Endothelial cell of umbilical vein (primary cell): Measurements from ENCODE around the gene SPEF1. TPM values are rescaled to one million over a fixed set of nuclear protein-coding genes. Genes with fewer than 3 reads are reported as not detected.

Source experiments
- BruUV-seq: library from RNA; stranded (reverse); fragments of 400-500 nt; replicated peaks from 2 replicates; lab custom pipeline; 2021; lab: Mats Ljungman, UMichigan
- CTCF ChIA-PET: fragments of 300-600, 350-600 bp; sonication (Branson Sonifier 250); formaldehyde crosslinking; loops from one replicate; lab custom pipeline; 2021; ENCODE audit warnings: antibody characterized with exemption, inconsistent platforms; lab: Charles Lee
- POLR2A ChIA-PET: fragments of 300-600, 350-600 bp; sonication (Branson Sonifier 250); formaldehyde crosslinking; loops from one replicate; lab custom pipeline; 2021; ENCODE audit warnings: antibody characterized with exemption, inconsistent platforms; lab: Charles Lee
- DNase-seq: peaks from one replicate; pipeline ENCODE4 v3.0.0-alpha.2; 2011; ENCODE audit warnings: low read depth, low spot score
- FAIRE-seq: peaks from 2 replicates; lab custom pipeline; 2011; peaks lifted over from hg19 to GRCh38; lab: Jason Lieb, UNC
- H2AFZ ChIP-seq: 2 replicates; pipeline ENCODE4 v1.6.0; 2012; ENCODE audit warnings: low read depth, low read length, control low read depth, inconsistent platforms
- H3K27ac ChIP-seq: 2 replicates; pipeline ENCODE4 v1.5.1; 2011; ENCODE audit warnings: low read depth, mild to moderate bottlenecking, control low read depth, low read length, moderate library complexity; ENCODE audit not compliant: insufficient read depth
- H3K27me3 ChIP-seq, 2 experiments: 2 replicates each; pipeline versions ENCODE4 v1.6.0 to v1.6.1; 2011; ENCODE audit warnings: low read length in 2 of 2, mixed read lengths in 1 of 2; ENCODE audit not compliant: control insufficient read depth in 2 of 2, insufficient read depth in 2 of 2
- H3K36me3 ChIP-seq, 2 experiments: 2 replicates in 1 of 2; 3 replicates in 1 of 2; pipeline ENCODE4 v1.5.1; 2011; ENCODE audit warnings: low read length in 2 of 2, mild to moderate bottlenecking in 1 of 2, moderate library complexity in 1 of 2; ENCODE audit not compliant: control insufficient read depth in 2 of 2, insufficient read depth in 2 of 2; ENCODE audit errors: extremely low read depth in 1 of 2
- H3K4me1 ChIP-seq: 3 replicates; pipeline ENCODE4 v1.5.1; 2011; ENCODE audit warnings: mild to moderate bottlenecking, low read length; ENCODE audit not compliant: control insufficient read depth, insufficient read depth; ENCODE audit errors: extremely low read depth
- H3K4me2 ChIP-seq: 2 replicates; pipeline ENCODE4 v1.6.1; 2011; ENCODE audit warnings: low read length, control low read depth, mixed read lengths; ENCODE audit not compliant: insufficient read depth
- H3K4me3 ChIP-seq, 3 experiments: fragments of 200-600 bp in 1 of 3; sonication (generic), shearing (Covaris generic) in 1 of 3; replicated peaks in 1 of 3; 2 replicates each; pipeline ENCODE4 v1.5.1; 2011 to 2016; ENCODE audit warnings: control low read depth in 3 of 3, low read length in 3 of 3, mild to moderate bottlenecking in 2 of 3, inconsistent platforms in 1 of 3, low read depth in 1 of 3, moderate library complexity in 1 of 3; ENCODE audit not compliant: insufficient read depth in 1 of 3
- H3K79me2 ChIP-seq: 2 replicates; pipeline ENCODE4 v1.6.0; 2012; ENCODE audit warnings: low read length, inconsistent platforms; ENCODE audit not compliant: control insufficient read depth, insufficient read depth
- H3K9ac ChIP-seq: replicated peaks from 2 replicates; pipeline ENCODE3; 2011; ENCODE audit warnings: low read length, control low read depth; ENCODE audit not compliant: insufficient read depth; ENCODE audit errors: extremely low read depth
- H3K9me1 ChIP-seq: replicated peaks from 3 replicates; pipeline ENCODE4 v1.6.0; 2011; ENCODE audit warnings: mild to moderate bottlenecking, low read length; ENCODE audit not compliant: control insufficient read depth, insufficient read depth; ENCODE audit errors: extremely low read depth
- H3K9me3 ChIP-seq: replicated peaks from 2 replicates; pipeline ENCODE4 v1.5.1; 2012; ENCODE audit warnings: low read length, inconsistent platforms; ENCODE audit not compliant: control insufficient read depth, insufficient read depth
- H4K20me1 ChIP-seq: replicated peaks from 2 replicates; pipeline ENCODE3; 2011; ENCODE audit warnings: mild to moderate bottlenecking, low read length; ENCODE audit not compliant: control insufficient read depth, insufficient read depth; ENCODE audit errors: extremely low read depth
- EZH2 ChIP-seq: IDR thresholded peaks from 2 replicates; pipeline ENCODE4 v1.6.1; 2012; ENCODE audit warnings: borderline replicate concordance, low read depth, mild to moderate bottlenecking, moderate library complexity, low read length, inconsistent platforms; ENCODE audit not compliant: severe bottlenecking
- FOS ChIP-seq: IDR thresholded peaks from 2 replicates; pipeline ENCODE4 v1.6.1; 2011; ENCODE audit warnings: mild to moderate bottlenecking, low read length, moderate library complexity, borderline replicate concordance; ENCODE audit not compliant: insufficient read depth
- GATA2 ChIP-seq: IDR thresholded peaks from 2 replicates; pipeline ENCODE4 v1.7.0; 2011; ENCODE audit warnings: low read depth, mild to moderate bottlenecking, moderate library complexity, mixed read lengths, low read length; ENCODE audit not compliant: insufficient read length, insufficient read depth
- JUN ChIP-seq: IDR thresholded peaks from 2 replicates; pipeline ENCODE4 v1.6.1; 2011; ENCODE audit warnings: borderline replicate concordance, low read depth; ENCODE audit not compliant: insufficient read length, insufficient read depth
- MYC ChIP-seq: IDR thresholded peaks from one replicate; pipeline ENCODE4 v1.6.1; 2011; ENCODE audit warnings: mild to moderate bottlenecking, low read depth, low read length
- POLR2A ChIP-seq: IDR thresholded peaks from 2 replicates; pipeline ENCODE4 v1.6.1; 2012; ENCODE audit warnings: low read depth, mild to moderate bottlenecking, control low read depth, low read length
- POLR2AphosphoS5 ChIP-seq: IDR thresholded peaks from 2 replicates; pipeline ENCODE4 v1.6.1; 2012; ENCODE audit warnings: low read depth, mild to moderate bottlenecking, control low read depth, low read length, moderate library complexity; ENCODE audit not compliant: insufficient read depth
- dilution Hi-C: fragments of 300-500 bp; cut with MboI; formaldehyde crosslinking; loops from one replicate; pipeline ENCODE4 v1.15.0; 2019; ENCODE audit warnings: low sequenced_read_pairs; ENCODE audit not compliant: extremely low pct_ligation_motif_present
- intact Hi-C: fragments of 100-400 bp; cut with micrococcal nuclease; formaldehyde crosslinking; loops from one replicate; pipeline ENCODE4 v1.10.0; 2022
- polyA plus RNA-seq, 4 experiments: library from polyadenylated mRNA; depleted of rRNA in 3 of 4; stranded (reverse) in 3 of 4; unstranded in 1 of 4; fragments of >200 nt; gene quantifications; 2 replicates each; pipeline versions ENCODE4 v1.2.1 to v1.2.3, GENCODE V29; 2011 to 2012; ENCODE audit warnings: missing spikeins in 1 of 4
- total RNA-seq: library from RNA; stranded (reverse); gene quantifications from 2 replicates; pipeline ENCODE4 v1.2.3, GENCODE V29; 2021
- TF ChIP-seq, protein P1 (sequence below): IDR thresholded peaks from 2 replicates; pipeline ENCODE4 v1.6.1; 2011; ENCODE audit not compliant: insufficient read depth, insufficient read length

The SPEF1 gene
- total and polyA plus RNA-seq, 2 donors (not counting 3 experiments of a cell fraction or from before 2014, with no cell fraction given): 0.07 to 0.44 TPM

DNA sequence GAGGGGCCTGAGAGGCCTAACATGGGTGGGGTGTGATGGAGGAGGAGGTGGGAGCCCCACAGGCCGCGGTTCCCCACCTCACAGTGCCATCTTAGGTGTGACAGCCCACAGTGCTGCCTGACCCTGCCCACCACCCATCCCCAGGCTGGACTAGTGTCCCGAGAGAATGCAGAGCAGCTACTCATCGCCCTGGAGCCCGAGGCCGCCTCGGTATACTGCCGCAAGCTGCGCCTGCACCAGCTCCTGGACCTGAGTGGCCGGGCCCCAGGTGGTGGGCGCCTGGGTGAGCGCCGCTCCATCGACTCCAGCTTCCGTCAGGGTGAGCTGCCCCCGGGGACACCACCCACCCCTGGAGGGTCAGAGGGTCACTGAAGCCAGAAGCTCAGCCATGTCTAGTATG, 33.2 kb downstream of the SPEF1 start:
- dilution Hi-C loops: no loop called here
- H3K27ac ChIP-seq: no peak overlapping the region
- TF ChIP-seq POLR2AphosphoS5 (no peak), GATA2 (no peak), FOS (no peak), EZH2 (no peak)
- TF ChIP-seq, protein P1, sequence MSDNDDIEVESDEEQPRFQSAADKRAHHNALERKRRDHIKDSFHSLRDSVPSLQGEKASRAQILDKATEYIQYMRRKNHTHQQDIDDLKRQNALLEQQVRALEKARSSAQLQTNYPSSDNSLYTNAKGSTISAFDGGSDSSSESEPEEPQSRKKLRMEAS: no peak
- H3K4me1 ChIP-seq: no peaks in the 10 kb centered on the region
- ChIA-PET POLR2A (no interaction called here), CTCF (interaction anchor here (1.2 to 5.6 kb wide), 8 partner anchors 9 to 74 kb away, joined by 3 to 75 read pairs (median 4); partner anchors contain the start of genes ADISSP and SPEF1)
- DNase-seq (no peak), FAIRE-seq (no peak)
- H3K36me3 ChIP-seq: peaks cover 0 to 3% of the 10 kb centered on the region in 2 experiments
- H3K9ac ChIP-seq: no peak overlapping the region
- no peak overlapping the region for H2AFZ ChIP-seq
- no peaks in the 10 kb centered on the region for H3K9me1 ChIP-seq
- no peak overlapping the region for H3K4me2 ChIP-seq
- H3K9me3 ChIP-seq: no peaks in the 10 kb centered on the region
- no TSS peak for BruUV-seq
- intact Hi-C loops: no loop called here
- H4K20me1 ChIP-seq: no peaks in the 10 kb centered on the region
- H3K4me3 ChIP-seq: no peak overlapping the region
- H3K79me2 ChIP-seq: no peaks in the 10 kb centered on the region
- no peaks in the 10 kb centered on the region for H3K27me3 ChIP-seq

DNA sequence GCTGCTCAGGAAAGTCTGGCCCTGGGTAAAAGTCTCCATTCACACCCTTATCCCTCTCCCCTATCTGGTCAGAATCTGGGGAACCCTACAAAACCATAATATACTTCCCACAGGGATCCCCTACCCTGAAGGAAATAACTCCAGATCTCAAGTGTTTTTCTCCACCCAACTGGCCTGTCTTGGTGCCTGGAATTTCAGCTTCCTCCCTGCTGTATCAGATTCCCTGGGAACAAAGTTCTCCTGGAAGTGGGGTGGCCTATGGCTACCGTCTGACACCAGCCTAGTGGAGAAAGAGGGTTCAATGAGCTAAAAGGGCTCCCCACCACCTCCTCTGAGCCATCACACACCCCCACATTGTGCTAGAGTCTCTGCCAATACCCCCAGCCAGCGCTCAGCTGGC, 33.8 kb downstream of the SPEF1 start:
- H2AFZ ChIP-seq: no peak overlapping the region
- BruUV-seq: no TSS peak
- ChIA-PET CTCF (interaction anchor here (1.2 to 5.6 kb wide), 5 partner anchors 10 to 37 kb away, joined by 3 to 75 read pairs (median 4); no protein-coding TSS in a partner anchor), POLR2A (no interaction called here)
- no peaks in the 10 kb centered on the region for H3K79me2 ChIP-seq
- peaks cover 0 to 3% of the 10 kb centered on the region in 2 experiments for H3K36me3 ChIP-seq
- H3K4me2 ChIP-seq: no peak overlapping the region
- intact Hi-C loops: no loop called here
- no peak overlapping the region for H3K4me3 ChIP-seq
- FAIRE-seq: no peak
- no peaks in the 10 kb centered on the region for H3K9me1 ChIP-seq
- H4K20me1 ChIP-seq: no peaks in the 10 kb centered on the region
- no peaks in the 10 kb centered on the region for H3K27me3 ChIP-seq
- H3K9me3 ChIP-seq: no peaks in the 10 kb centered on the region
- no peaks in the 10 kb centered on the region for H3K4me1 ChIP-seq
- no peak overlapping the region for H3K9ac ChIP-seq
- dilution Hi-C loops: no loop called here
- DNase-seq: no peak
- TF ChIP-seq POLR2A (no peak), POLR2AphosphoS5 (no peak), JUN (no peak), GATA2 (no peak), MYC (no peak)
- no peak overlapping the region for H3K27ac ChIP-seq
